GM18526 (cell line): ENCODE data around the gene SERPINA9.

Experiments
- POLR2A ChIP-seq: IDR thresholded peaks from 3 replicates; pipeline ENCODE4 v1.6.1; 2011; ENCODE audit not compliant: insufficient read length; ENCODE audit errors: extremely low read depth

The SERPINA9 gene

GRCh38 chr14:94472842-94473241 lies 3.2 kb downstream of the SERPINA9 start:
- no peak for TF ChIP-seq POLR2A

GRCh38 chr14:94471045-94471444 lies 5.0 kb downstream of the SERPINA9 start:
- no peak for TF ChIP-seq POLR2A

- no peak for TF ChIP-seq POLR2A
These were observed 5.7 kb downstream of the SERPINA9 start for GRCh38 chr14:94470311-94470710.

- TF ChIP-seq POLR2A, result no peak
These were observed 6.7 kb downstream of the SERPINA9 start for GRCh38 chr14:94469261-94469660.

GRCh38 chr14:94467728-94468520 lies 8.1 kb downstream of the SERPINA9 start:
- no peak for TF ChIP-seq POLR2A

- TF ChIP-seq POLR2A, result no peak
These were observed 9.2 kb downstream of the SERPINA9 start for GRCh38 chr14:94466706-94467370.

- no peak for TF ChIP-seq POLR2A
These were observed 11.0 kb downstream of the SERPINA9 start for GRCh38 chr14:94465042-94465441.

- no peak for TF ChIP-seq POLR2A
These were observed 11.7 kb downstream of the SERPINA9 start for GRCh38 chr14:94464290-94464689.

GRCh38 chr14:94462763-94463572 lies 13.0 kb downstream of the SERPINA9 start:
- no peak for TF ChIP-seq POLR2A

- TF ChIP-seq POLR2A, result no peak
These were observed 13.8 kb downstream of the SERPINA9 start for GRCh38 chr14:94462219-94462551.

GRCh38 chr14:94461526-94462218 lies 14.3 kb downstream of the SERPINA9 start:
- no peak for TF ChIP-seq POLR2A

- no peak for TF ChIP-seq POLR2A
These were observed 15.2 kb downstream of the SERPINA9 start for GRCh38 chr14:94460631-94461416.

GRCh38 chr14:94458558-94459205 lies 17.3 kb downstream of the SERPINA9 start:
- no peak for TF ChIP-seq POLR2A

- no peak for TF ChIP-seq POLR2A
These were observed 17.9 kb downstream of the SERPINA9 start for GRCh38 chr14:94458096-94458495.

- no peak for TF ChIP-seq POLR2A
These were observed 20.1 kb downstream of the SERPINA9 start for GRCh38 chr14:94455928-94456327.

- TF ChIP-seq POLR2A, result no peak
These were observed 24.2 kb downstream of the SERPINA9 start for GRCh38 chr14:94451826-94452225.
